K562 (cell line): ENCODE data around the gene PSMD2. TPM values are rescaled to one million over a fixed set of nuclear protein-coding genes. Genes with fewer than 3 reads are reported as not detected.

Source experiments
- CREB1 ChIP-seq, 2 experiments: sonication (generic) in 1 of 2; formaldehyde crosslinking in 1 of 2; IDR thresholded peaks; 2 replicates each; pipeline versions ENCODE4 v1.6.1 to v1.8.0; 2012 to 2022; ENCODE audit warnings: inconsistent platforms in 1 of 2, mild to moderate bottlenecking in 1 of 2, missing genetic modification reagents in 1 of 2, moderate library complexity in 1 of 2
- CREM ChIP-seq: IDR thresholded peaks from 2 replicates; pipeline ENCODE4 v1.6.1; 2014; ENCODE audit warnings: antibody characterized with exemption, low read depth
- CTBP1 ChIP-seq: fragments of 450-650 bp; IDR thresholded peaks from 2 replicates; pipeline ENCODE4 v1.6.1; 2016; ENCODE audit warnings: borderline replicate concordance
- DPF2 ChIP-seq: fragments of 450-650 bp; IDR thresholded peaks from 2 replicates; pipeline ENCODE4 v1.6.1; 2016
- EGR1 ChIP-seq: fragments of 450-650 bp; conservative IDR thresholded peaks from 2 replicates; pipeline ENCODE4 v1.6.1; 2017; ENCODE audit warnings: mild to moderate bottlenecking
- GMEB1 ChIP-seq: fragments of 250-450 bp; sonication (Bioruptor Pico); IDR thresholded peaks from 2 replicates; pipeline ENCODE4 v1.4.0; 2020; ENCODE audit warnings: mild to moderate bottlenecking
- GTF2A2 ChIP-seq: IDR thresholded peaks from 2 replicates; pipeline ENCODE4 v1.6.1; 2016; ENCODE audit warnings: mild to moderate bottlenecking, missing genetic modification characterization, missing compliant biosample characterization
- HCFC1 ChIP-seq: IDR thresholded peaks from 2 replicates; pipeline ENCODE4 v1.6.1; 2012; ENCODE audit warnings: low read depth, low read length, improper control_type of control experiment
- LCOR ChIP-seq: sonication (generic); formaldehyde crosslinking; IDR thresholded peaks from 2 replicates; pipeline ENCODE4 v1.8.0; 2022; ENCODE audit warnings: mild to moderate bottlenecking, missing genetic modification reagents
- MECOM ChIP-seq: fragments of 250-450 bp; sonication (Bioruptor Pico); IDR thresholded peaks from 2 replicates; pipeline ENCODE4 v1.8.0; 2022; ENCODE audit warnings: inconsistent platforms
- NFE2 ChIP-seq: IDR thresholded peaks from 2 replicates; pipeline ENCODE4 v1.6.1; 2014; ENCODE audit warnings: antibody characterized with exemption, low read depth
- PHF8 ChIP-seq: fragments of 200-600 bp; sonication (generic); IDR thresholded peaks from 2 replicates; pipeline ENCODE4 v1.6.1; 2012; ENCODE audit warnings: mixed run types, mild to moderate bottlenecking, inconsistent platforms, low read length, moderate library complexity, borderline replicate concordance
- POLR2AphosphoS2 ChIP-seq: IDR thresholded peaks from 2 replicates; pipeline ENCODE4 v1.6.1; 2012; ENCODE audit warnings: low read length, improper control_type of control experiment
- POLR2AphosphoS5 ChIP-seq: IDR thresholded peaks from 2 replicates; pipeline ENCODE4 v1.6.1; 2011; ENCODE audit warnings: mild to moderate bottlenecking, low read depth, low read length, moderate library complexity; ENCODE audit not compliant: control insufficient read depth, insufficient read depth
- TEAD1 ChIP-seq, 2 experiments: fragments of 450-650 bp in 1 of 2; sonication (generic) in 1 of 2; formaldehyde crosslinking; IDR thresholded peaks; 2 replicates each; pipeline versions ENCODE4 v1.4.0 to v1.8.0; 2020 to 2022; ENCODE audit warnings: mild to moderate bottlenecking in 2 of 2, missing genetic modification reagents in 1 of 2
- UBTF ChIP-seq, 2 experiments: IDR thresholded peaks; 2 replicates each; pipeline ENCODE4 v1.6.1; 2012; ENCODE audit warnings: improper control_type of control experiment in 2 of 2, low read depth in 2 of 2, low read length in 2 of 2, borderline replicate concordance in 1 of 2
- ZBTB2 ChIP-seq: fragments of 450-650 bp; IDR thresholded peaks from 2 replicates; pipeline ENCODE4 v1.6.1; 2016; ENCODE audit warnings: antibody characterized with exemption
- ZNF12 ChIP-seq: sonication (generic); formaldehyde crosslinking; IDR thresholded peaks from 2 replicates; pipeline ENCODE4 v1.4.0; 2020; ENCODE audit warnings: mild to moderate bottlenecking, missing genetic modification reagents
- ZNF143 ChIP-seq: sonication (generic); formaldehyde crosslinking; IDR thresholded peaks from 2 replicates; pipeline ENCODE4 v1.9.0; 2022; ENCODE audit warnings: mild to moderate bottlenecking, missing genetic modification reagents
- ZNF224 ChIP-seq: sonication (generic); formaldehyde crosslinking; IDR thresholded peaks from 2 replicates; pipeline ENCODE4 v1.8.0; 2022; ENCODE audit warnings: mild to moderate bottlenecking, missing genetic modification reagents
- polyA plus RNA-seq, 8 experiments: library from polyadenylated mRNA; depleted of rRNA in 4 of 8; stranded (reverse) in 5 of 8; unstranded in 3 of 8; fragments of >200 nt; fragmentation: Nextera tagmentation in 2 of 8; fragmentation: Illumina TruSeq in 1 of 8; extraction: Ambion mirVana in 2 of 8; extraction: Trizol in 1 of 8; gene quantifications; 2 replicates each; pipeline versions ENCODE4 v1.2.1 to v1.2.3, GENCODE V29; 2011 to 2014; ENCODE audit warnings: inconsistent platforms in 1 of 8, missing spikeins in 1 of 8
- total RNA-seq, 7 experiments: library from RNA; depleted of rRNA in 6 of 7; stranded (reverse); fragments of >200 nt in 6 of 7; fragmentation: Illumina TruSeq in 2 of 7; extraction: Trizol in 2 of 7; gene quantifications; 2 replicates each; pipeline versions ENCODE4 v1.2.1 to v1.2.3, GENCODE V29; 2011 to 2021; ENCODE audit warnings: low replicate concordance in 1 of 7
- TF ChIP-seq, protein P1 (sequence below), 2 experiments: fragments of 200-800 bp in 1 of 2; sonication (Bioruptor generic) in 1 of 2; sonication (generic) in 1 of 2; formaldehyde crosslinking in 1 of 2; IDR thresholded peaks in 1 of 2; conservative IDR thresholded peaks in 1 of 2; 2 replicates each; pipeline versions ENCODE4 v1.5.0 to v1.6.1; 2016 to 2020; ENCODE audit warnings: missing compliant biosample characterization in 1 of 2, missing genetic modification characterization in 1 of 2, missing genetic modification reagents in 1 of 2

PSMD2 gene
- total and polyA plus RNA-seq, 9 of the 15 experiments (the other 6 are each of a cell fraction or from before 2014, with no cell fraction given), result 152 to 484 (median 295) TPM

GRCh38 chr3:184298759-184299487 lies at the start of gene PSMD2 (continued):
- no peak for TF ChIP-seq GTF2A2 (tag)
- TF ChIP-seq MECOM (CRISPR knock-in tag), result no peak
- TF ChIP-seq CREM, result peak; percentile 21; the same call in 1 of the 2 replicates
- TF ChIP-seq NFE2, result peak; percentile 36; the same call in 1 of the 2 replicates
- TF ChIP-seq EGR1, result peak; percentile 59
- peak; percentile 78 for TF ChIP-seq POLR2AphosphoS5
- TF ChIP-seq TEAD1 (CRISPR knock-in tag; IDR thresholded peaks at IDR 0.05), result no peak
- TF ChIP-seq HCFC1, result peak; percentile 89
- TF ChIP-seq, protein P1, sequence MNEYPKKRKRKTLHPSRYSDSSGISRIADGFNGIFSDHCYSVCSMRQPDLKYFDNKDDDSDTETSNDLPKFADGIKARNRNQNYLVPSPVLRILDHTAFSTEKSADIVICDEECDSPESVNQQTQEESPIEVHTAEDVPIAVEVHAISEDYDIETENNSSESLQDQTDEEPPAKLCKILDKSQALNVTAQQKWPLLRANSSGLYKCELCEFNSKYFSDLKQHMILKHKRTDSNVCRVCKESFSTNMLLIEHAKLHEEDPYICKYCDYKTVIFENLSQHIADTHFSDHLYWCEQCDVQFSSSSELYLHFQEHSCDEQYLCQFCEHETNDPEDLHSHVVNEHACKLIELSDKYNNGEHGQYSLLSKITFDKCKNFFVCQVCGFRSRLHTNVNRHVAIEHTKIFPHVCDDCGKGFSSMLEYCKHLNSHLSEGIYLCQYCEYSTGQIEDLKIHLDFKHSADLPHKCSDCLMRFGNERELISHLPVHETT (CRISPR knock-in tag; conservative IDR thresholded peaks at IDR 0.05 in 1 of 2, IDR thresholded peaks at IDR 0.05 in 1 of 2), result peak in 1 of 2 experiments; percentile 98; a peak in 2 of 4 replicates
- TF ChIP-seq UBTF (IDR thresholded peaks at IDR 0.05; ENCODE audit: borderline replicate concordance in 1 of 2, low read depth in 2 of 2, low read length in 2 of 2), result 0 out of 4 replicates have a peak, but pooled peaks of 1 of the 2 experiments have one; percentile 22
- peak; percentile 86 for TF ChIP-seq ZNF143 (CRISPR knock-in tag)
- TF ChIP-seq GMEB1 (CRISPR knock-in tag), result no peak; the same call in 1 of the 2 replicates
- peak; percentile 12; the same call in 1 of the 2 replicates for TF ChIP-seq CTBP1
- TF ChIP-seq LCOR (CRISPR knock-in tag), result 0 out of 2 replicates have a peak, but pooled peaks have one; percentile 83
- no peak for TF ChIP-seq ZBTB2
- TF ChIP-seq PHF8, result peak; percentile 81; the same call in 1 of the 2 replicates
- peak; percentile 15; the same call in 1 of the 2 replicates for TF ChIP-seq CREB1 (IDR thresholded peaks at IDR 0.05)
- peak; percentile 60 for TF ChIP-seq CREB1 (CRISPR knock-in tag; IDR thresholded peaks at IDR 0.05)
- TF ChIP-seq POLR2AphosphoS2, result peak; percentile 68; the same call in 1 of the 2 replicates
- peak; percentile 40; the same call in 1 of the 2 replicates for TF ChIP-seq ZNF12
- TF ChIP-seq ZNF224, result no peak
- TF ChIP-seq DPF2, result 0 out of 2 replicates have a peak, but pooled peaks have one; percentile 4
